GM18505 (cell line): ENCODE data around the gene EPOP.
"Not testable (repeated sequence)": the region's sequence is repeated elsewhere in the genome, so short reads cannot be mapped to it uniquely, and the experiment has no call there.

ENCODE experiments used
- ATAC-seq: cut with Tn5 transposase; IDR thresholded peaks from one replicate; pipeline ENCODE4 v1.9.1; 2021; ENCODE audit not compliant: unreplicated experiment
- POLR2A ChIP-seq: IDR thresholded peaks from 4 replicates; pipeline ENCODE4 v1.6.1; 2011; ENCODE audit warnings: borderline replicate concordance; ENCODE audit not compliant: insufficient read depth, insufficient read length; ENCODE audit errors: extremely low read depth

Gene EPOP

GRCh38 chr17:38632334-38632733 is 42.4 kb downstream of the EPOP start:
- ATAC-seq, result no peak
- no peak for TF ChIP-seq POLR2A

- no peak for TF ChIP-seq POLR2A
- no peak for ATAC-seq
These were observed 46.3 kb downstream of the EPOP start for GRCh38 chr17:38628441-38628840.

- ATAC-seq, result no peak
- TF ChIP-seq POLR2A, result no peak
These were observed 46.8 kb downstream of the EPOP start for GRCh38 chr17:38627957-38628356.

GRCh38 chr17:38626606-38627226 is 48.0 kb downstream of the EPOP start:
- ATAC-seq, result not testable (repeated sequence)

GRCh38 chr17:38625482-38625881 is 49.3 kb downstream of the EPOP start:
- no peak for ATAC-seq
- TF ChIP-seq POLR2A, result no peak

GRCh38 chr17:38624782-38625355 is 49.9 kb downstream of the EPOP start:
- peak; percentile 66 for ATAC-seq
